ENCODE measurements around the gene WASL.
A peak's percentile ranks its signal among the peaks of the same experiment; 100 is the strongest.

GRCh38 chr7:123771256-123771655, 22.5 kb upstream of the WASL start:
- TF ChIP-seq CREM (IDR thresholded peaks at IDR 0.05) (no peak), CREM (CRISPR knock-in tag; IDR thresholded peaks at IDR 0.05) (no peak), POLR2G (IDR thresholded peaks at IDR 0.05; ENCODE audit: low read depth, low read length) (no peak), TAF1 (CRISPR knock-in tag; IDR thresholded peaks at IDR 0.05) (no peak), ZBTB33 (CRISPR knock-in tag; IDR thresholded peaks at IDR 0.05) (no peak), FOXP4 (CRISPR knock-in tag; IDR thresholded peaks at IDR 0.05) (no peak), CTCF (CRISPR knock-in tag; IDR thresholded peaks at IDR 0.05) (peak; percentile 12; the same call in 1 of the 2 replicates), ASH2L (IDR thresholded peaks at IDR 0.05; ENCODE audit: insufficient read length, low read depth, low read length) (no peak), HMGXB4 (CRISPR knock-in tag; IDR thresholded peaks at IDR 0.05; ENCODE audit: borderline replicate concordance in 1 of 2, low read depth in 1 of 2) (no peak)
